Kidney (tissue), 14 donors: ENCODE data around the gene RERE. TPM values are rescaled to one million over a fixed set of nuclear protein-coding genes. Genes with fewer than 3 reads are reported as not detected.
A peak's percentile ranks its signal among the peaks of the same experiment; 100 is the strongest.

Experiments
- DNase-seq, 5 donors: peaks; one replicate each; pipeline ENCODE4 v3.0.0-alpha.2; 2013 to 2020
- FAIRE-seq: peaks from 2 replicates; lab custom pipeline; 2012; peaks lifted over from hg19 to GRCh38; lab: Jason Lieb, UNC
- H3K27ac ChIP-seq, 2 donors: one replicate each; pipeline ENCODE4 v1.7.0; 2013; ENCODE audit warnings: low read depth in 2 of 2, low read length in 2 of 2, inconsistent platforms in 1 of 2
- H3K27me3 ChIP-seq: one replicate; pipeline ENCODE4 v1.7.1; 2013; ENCODE audit warnings: low read length, inconsistent platforms; ENCODE audit not compliant: control insufficient read depth, insufficient read depth
- H3K36me3 ChIP-seq, 3 donors: one replicate each; pipeline versions ENCODE4 v1.7.0 to v1.7.1; 2013; ENCODE audit warnings: low read length in 3 of 3, control low read depth in 1 of 3, inconsistent platforms in 1 of 3; ENCODE audit not compliant: insufficient read depth in 3 of 3, control insufficient read depth in 2 of 3
- H3K4me1 ChIP-seq, 3 donors: one replicate each; pipeline versions ENCODE4 v1.7.0 to v1.7.1; 2013; ENCODE audit warnings: low read length in 3 of 3, inconsistent platforms in 1 of 3, low read depth in 1 of 3; ENCODE audit not compliant: control insufficient read depth in 2 of 3, insufficient read depth in 2 of 3
- H3K4me3 ChIP-seq, 3 donors: one replicate each; pipeline versions ENCODE4 v1.7.0 to v1.8.1; 2013; ENCODE audit warnings: low read length in 3 of 3, control low read depth in 1 of 3, inconsistent platforms in 1 of 3
- H3K9ac ChIP-seq, 3 donors: one replicate each; pipeline versions ENCODE4 v1.7.0 to v1.7.1; 2013; ENCODE audit warnings: low read length in 3 of 3, control low read depth in 1 of 3, inconsistent platforms in 1 of 3
- H3K9me3 ChIP-seq, 3 donors: one replicate each; pipeline versions ENCODE4 v1.7.0 to v1.7.1; 2013; ENCODE audit warnings: low read length in 3 of 3, control low read depth in 1 of 3, inconsistent platforms in 1 of 3; ENCODE audit not compliant: control insufficient read depth in 2 of 3, insufficient read depth in 1 of 3
- CTCF ChIP-seq: IDR thresholded peaks from 3 replicates; pipeline ENCODE4 v1.5.1; 2012; ENCODE audit warnings: mild to moderate bottlenecking, moderate library complexity, borderline replicate concordance; ENCODE audit not compliant: insufficient read depth; ENCODE audit errors: extremely low read depth
- intact Hi-C: fragments of 100-400 bp; cut with DNase I; formaldehyde crosslinking; loops from one replicate; pipeline ENCODE4 v1.11.1; 2022
- polyA plus RNA-seq: library from polyadenylated mRNA; stranded (reverse); fragments of 350-450 nt; fragmentation: Illumina TruSeq; extraction: RNeasy Lipid Tissue Mini Kit (QIAGEN cat#74804); gene quantifications from one replicate; pipeline ENCODE4 v1.2.3, GENCODE V29; 2014; ENCODE audit warnings: low read depth, low replicate concordance; ENCODE audit not compliant: insufficient read depth
- total RNA-seq: library from RNA; stranded (reverse); fragmentation: NEBNext Ultra II Directional; extraction: Animal tissue kit (Norgen Biotek cat#: 25700); gene quantifications from one replicate; pipeline ENCODE4 v1.2.1, GENCODE V29; 2021
- donor health status: control.
- donor health status: control.
- donor health status: control.
- donor health status: control.
- donor health status: control.
- donor health status: DM: yes; HTN: yes; CAD: no.
- donor health status: Normal renal cell carcinoma (clear cell type).

The RERE gene
- total and polyA plus RNA-seq, 2 donors from 2014 or later = 37.2 to 176 TPM

DNA sequence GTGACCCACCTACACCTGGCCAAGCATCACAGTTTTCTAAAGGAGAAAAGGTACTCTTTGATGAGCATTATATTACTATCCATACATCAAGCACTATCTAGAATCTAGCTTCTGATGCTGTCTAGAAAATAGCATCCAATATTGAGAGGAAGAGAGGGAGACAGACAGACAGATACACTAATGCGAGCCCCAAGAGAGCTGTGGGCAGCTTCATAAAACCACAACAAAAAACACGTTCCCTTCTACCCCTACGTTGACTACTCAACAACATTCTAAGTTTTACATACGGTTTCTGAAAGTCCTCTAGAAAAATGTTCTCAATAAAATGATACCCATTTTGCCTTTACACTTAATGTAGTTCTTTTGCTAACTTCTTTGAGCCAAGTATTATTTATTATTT, 277.8 kb downstream of the RERE start:
- Histone ChIP-seq H3K36me3 (peaks cover 1 to 4% (median 4%) of the 10 kb centered on the region in 3 donors), H3K27me3 (no peaks in the 10 kb centered on the region), H3K27ac (peak overlapping the region in 1 of 2 donors; percentile 21), H3K4me1 (peaks cover 0 to 12% (median 7%) of the 10 kb centered on the region in 3 donors), H3K9me3 (no peaks in the 10 kb centered on the region), H3K4me3 (no peak overlapping the region), H3K9ac (no peak overlapping the region)
- FAIRE-seq (no peak), DNase-seq (no peak)
- intact Hi-C loops = no loop called here
- no peak for TF ChIP-seq CTCF

DNA sequence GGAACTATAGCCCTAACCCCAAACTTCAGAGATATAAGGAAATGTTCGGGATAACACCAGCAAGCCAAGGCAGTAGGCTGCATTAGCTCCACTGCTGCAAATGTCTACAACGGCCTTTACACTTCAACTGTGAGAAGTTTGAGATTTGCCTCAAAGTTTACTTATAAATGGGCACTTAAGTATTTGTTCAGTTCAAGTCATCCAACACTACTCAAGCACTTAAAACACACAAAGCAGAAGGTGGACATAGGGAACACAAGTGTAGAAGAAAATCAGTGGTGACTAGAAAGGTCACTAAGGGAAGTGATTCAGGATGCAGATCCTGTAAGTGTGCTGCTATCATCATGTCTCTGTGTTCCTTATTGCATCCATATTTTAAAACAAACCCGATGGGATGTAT, 278.9 kb downstream of the RERE start:
- H3K36me3 ChIP-seq = peaks cover 0 to 4% (median 4%) of the 10 kb centered on the region in 3 donors
- H3K9me3 ChIP-seq = no peaks in the 10 kb centered on the region
- H3K27ac ChIP-seq = no peak overlapping the region
- no peak overlapping the region for H3K4me3 ChIP-seq
- intact Hi-C loops = no loop called here
- TF ChIP-seq CTCF = no peak
- DNase-seq (no peak), FAIRE-seq (no peak)
- no peak overlapping the region for H3K9ac ChIP-seq
- H3K27me3 ChIP-seq = no peaks in the 10 kb centered on the region
- peaks cover 0 to 12% (median 7%) of the 10 kb centered on the region in 3 donors for H3K4me1 ChIP-seq

DNA sequence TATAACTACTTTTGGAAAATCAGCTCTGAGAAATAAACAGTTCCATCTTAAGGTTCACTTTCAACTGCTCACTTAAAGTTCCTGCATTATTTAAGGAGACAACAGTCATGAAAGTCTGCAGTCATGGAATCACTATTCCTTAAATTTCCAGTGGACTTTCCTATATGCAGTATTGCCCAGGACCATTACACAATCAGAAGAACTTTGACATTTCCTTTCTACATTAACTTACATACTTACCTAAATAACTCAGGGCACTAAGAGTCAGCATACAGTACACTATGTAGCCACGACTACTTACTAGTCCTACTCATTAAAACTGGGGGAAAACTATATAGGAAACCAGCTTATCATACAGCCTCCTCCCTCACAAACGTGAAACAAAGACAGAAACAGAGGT, 279.4 kb downstream of the RERE start:
- Histone ChIP-seq H3K36me3 (peaks cover 0 to 4% (median 4%) of the 10 kb centered on the region in 3 donors), H3K27me3 (no peaks in the 10 kb centered on the region), H3K27ac (no peak overlapping the region), H3K9ac (no peak overlapping the region), H3K4me3 (no peak overlapping the region), H3K4me1 (peaks cover 0 to 12% (median 7%) of the 10 kb centered on the region in 3 donors), H3K9me3 (no peaks in the 10 kb centered on the region)
- FAIRE-seq = no peak
- intact Hi-C loops = no loop called here
- DNase-seq = no peak
- no peak for TF ChIP-seq CTCF

DNA sequence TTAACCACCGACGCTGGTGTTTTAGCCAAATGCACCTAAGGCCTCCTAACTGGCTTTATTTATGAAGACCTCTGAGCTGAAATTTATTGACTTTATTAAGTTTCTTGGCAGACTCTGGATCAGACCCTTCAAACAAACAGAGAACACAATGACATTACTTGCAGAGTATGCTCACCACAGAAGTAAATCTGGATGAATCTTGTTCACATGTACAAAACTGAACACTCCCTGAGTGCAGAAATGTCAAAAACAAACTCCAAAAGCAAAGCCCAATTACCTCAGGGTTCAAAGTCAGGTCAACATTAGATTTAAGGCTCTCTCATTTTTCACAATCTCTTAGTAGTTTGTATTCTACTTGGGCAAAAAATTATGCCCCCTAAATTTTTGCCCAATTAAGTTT, 280.9 kb downstream of the RERE start:
- no peak for FAIRE-seq
- Histone ChIP-seq H3K27ac (no peak overlapping the region), H3K9me3 (no peaks in the 10 kb centered on the region), H3K4me1 (peaks cover 0 to 7% (median 5%) of the 10 kb centered on the region in 3 donors), H3K4me3 (no peak overlapping the region), H3K27me3 (no peaks in the 10 kb centered on the region), H3K9ac (no peak overlapping the region), H3K36me3 (peaks cover 0 to 4% (median 4%) of the 10 kb centered on the region in 3 donors)
- TF ChIP-seq CTCF = no peak
- DNase-seq = peak in 1 of 5 donors; percentile 33
- intact Hi-C loops = no loop called here
